Gastrocnemius medialis (tissue), 4 donors: Measurements from ENCODE around the gene KLF3.

ENCODE experiments used
- CTCF ChIP-seq, 5 experiments: fragments of 450-650 bp in 3 of 5; fragments of 200-600 bp in 2 of 5; sonication (generic) in 2 of 5; IDR thresholded peaks in 4 of 5; conservative IDR thresholded peaks in 1 of 5; 1 replicate in 4 of 5; 2 replicates in 1 of 5; pipeline ENCODE4 v1.5.1; 2016 to 2019; ENCODE audit warnings: antibody characterized with exemption in 5 of 5, mild to moderate bottlenecking in 3 of 5, moderate library complexity in 3 of 5
- POLR2A ChIP-seq, 2 donors: fragments of 450-650 bp; IDR thresholded peaks; one replicate each; pipeline ENCODE4 v1.6.1; 2017; ENCODE audit warnings: antibody characterized with exemption in 2 of 2, mild to moderate bottlenecking in 2 of 2, moderate library complexity in 2 of 2

- TF ChIP-seq CTCF (IDR thresholded peaks at IDR 0.05 in 4 of 5, conservative IDR thresholded peaks at IDR 0.05 in 1 of 5), result no peak
- no peak for TF ChIP-seq POLR2A (IDR thresholded peaks at IDR 0.05)
Measured at GRCh38 chr4:38625508-38625907, 38.5 kb upstream of the KLF3 start.
